Liver (tissue), 9 donors: ENCODE results near the gene MTO1. TPM values are rescaled to one million over a fixed set of nuclear protein-coding genes. Genes with fewer than 3 reads are reported as not detected.

Experiments
- DNase-seq: peaks from one replicate; pipeline ENCODE4 v3.0.0-alpha.2; 2017; ENCODE audit warnings: low spot score
- H3K27ac ChIP-seq, 2 donors: one replicate each; pipeline ENCODE4 v1.7.0; 2013; ENCODE audit warnings: inconsistent platforms in 2 of 2, low read length in 2 of 2, control low read depth in 1 of 2, low read depth in 1 of 2, mild to moderate bottlenecking in 1 of 2
- H3K27me3 ChIP-seq, 4 donors: one replicate each; pipeline versions ENCODE4 v1.6.1 to v1.7.0; 2013; ENCODE audit warnings: low read length in 3 of 4, inconsistent platforms in 1 of 4, mild to moderate bottlenecking in 1 of 4, moderate library complexity in 1 of 4; ENCODE audit not compliant: control insufficient read depth in 4 of 4, insufficient read depth in 4 of 4
- H3K36me3 ChIP-seq, 4 donors: one replicate each; pipeline versions ENCODE4 v1.6.1 to v1.7.0; 2013; ENCODE audit warnings: low read length in 3 of 4, mild to moderate bottlenecking in 3 of 4, low read depth in 1 of 4, moderate library complexity in 1 of 4; ENCODE audit not compliant: control insufficient read depth in 4 of 4, insufficient read depth in 3 of 4
- H3K4me1 ChIP-seq, 4 donors: one replicate each; pipeline versions ENCODE4 v1.6.1 to v1.7.0; 2013; ENCODE audit warnings: low read length in 3 of 4, mild to moderate bottlenecking in 3 of 4, moderate library complexity in 1 of 4; ENCODE audit not compliant: control insufficient read depth in 4 of 4, insufficient read depth in 4 of 4
- H3K4me3 ChIP-seq, 3 donors: one replicate each; pipeline versions ENCODE4 v1.6.1 to v1.7.0; 2013; ENCODE audit warnings: low read length in 3 of 3, control low read depth in 1 of 3, low read depth in 1 of 3, mild to moderate bottlenecking in 1 of 3
- H3K9ac ChIP-seq, 2 donors: one replicate each; pipeline ENCODE4 v1.7.0; 2013; ENCODE audit warnings: low read length in 2 of 2, mild to moderate bottlenecking in 2 of 2, moderate library complexity in 2 of 2, control low read depth in 1 of 2, low read depth in 1 of 2
- H3K9me3 ChIP-seq, 4 donors: one replicate each; pipeline versions ENCODE4 v1.6.1 to v1.7.0; 2013; ENCODE audit warnings: low read length in 3 of 4; ENCODE audit not compliant: control insufficient read depth in 4 of 4
- ATF3 ChIP-seq: IDR thresholded peaks from 2 replicates; pipeline ENCODE4 v1.6.1; 2016; ENCODE audit warnings: antibody characterized with exemption
- CTCF ChIP-seq: fragments of 150-350 bp; IDR thresholded peaks from 2 replicates; pipeline ENCODE4 v1.5.1; 2017; ENCODE audit warnings: improper control_type of control experiment, low read depth, low read length; ENCODE audit not compliant: missing input control
- EGR1 ChIP-seq, 2 donors: IDR thresholded peaks; 2 replicates each; pipeline ENCODE4 v1.6.1; 2016 to 2018; ENCODE audit warnings: antibody characterized with exemption in 2 of 2, low read depth in 2 of 2
- FOXA1 ChIP-seq: IDR thresholded peaks from 2 replicates; pipeline ENCODE4 v1.6.1; 2016; ENCODE audit warnings: antibody characterized with exemption
- FOXA2 ChIP-seq: IDR thresholded peaks from 2 replicates; pipeline ENCODE4 v1.6.1; 2016; ENCODE audit warnings: antibody characterized with exemption
- GABPA ChIP-seq, 2 donors: IDR thresholded peaks in 1 of 2; conservative IDR thresholded peaks in 1 of 2; 2 replicates each; pipeline ENCODE4 v1.6.1; 2016; ENCODE audit warnings: antibody characterized with exemption in 2 of 2, mild to moderate bottlenecking in 1 of 2, moderate library complexity in 1 of 2
- HNF4A ChIP-seq, 2 donors: conservative IDR thresholded peaks; 2 replicates each; pipeline ENCODE4 v1.6.1; 2016; ENCODE audit warnings: antibody characterized with exemption in 2 of 2, mild to moderate bottlenecking in 2 of 2
- HNF4G ChIP-seq: IDR thresholded peaks from 2 replicates; pipeline ENCODE4 v1.6.1; 2016; ENCODE audit warnings: antibody characterized with exemption
- JUND ChIP-seq, 2 donors: IDR thresholded peaks; 2 replicates each; pipeline ENCODE4 v1.6.1; 2016; ENCODE audit warnings: antibody characterized with exemption in 2 of 2
- MAX ChIP-seq: IDR thresholded peaks from 2 replicates; pipeline ENCODE4 v1.6.1; 2016; ENCODE audit warnings: antibody characterized with exemption
- NR2F2 ChIP-seq: IDR thresholded peaks from 2 replicates; pipeline ENCODE4 v1.6.1; 2016; ENCODE audit warnings: antibody characterized with exemption
- RAD21 ChIP-seq, 2 donors: IDR thresholded peaks; 2 replicates each; pipeline ENCODE4 v1.6.1; 2016; ENCODE audit warnings: antibody characterized with exemption in 2 of 2, mild to moderate bottlenecking in 2 of 2
- REST ChIP-seq: IDR thresholded peaks from 2 replicates; pipeline ENCODE4 v1.6.1; 2016; ENCODE audit warnings: antibody characterized with exemption, mild to moderate bottlenecking
- RXRA ChIP-seq, 2 donors: IDR thresholded peaks; 2 replicates each; pipeline ENCODE4 v1.6.1; 2017 to 2018; ENCODE audit warnings: antibody characterized with exemption in 2 of 2, mild to moderate bottlenecking in 1 of 2
- SP1 ChIP-seq: IDR thresholded peaks from 2 replicates; pipeline ENCODE4 v1.6.1; 2018; ENCODE audit warnings: antibody characterized with exemption, mild to moderate bottlenecking
- TAF1 ChIP-seq: conservative IDR thresholded peaks from 2 replicates; pipeline ENCODE4 v1.6.1; 2016; ENCODE audit warnings: antibody characterized with exemption, mild to moderate bottlenecking
- YY1 ChIP-seq: IDR thresholded peaks from 2 replicates; pipeline ENCODE4 v1.6.1; 2016; ENCODE audit warnings: antibody characterized with exemption, mild to moderate bottlenecking
- ZBTB33 ChIP-seq: IDR thresholded peaks from 2 replicates; pipeline ENCODE4 v1.6.1; 2016; ENCODE audit warnings: antibody characterized with exemption
- WGBS: extraction: QIAGEN DNeasy Blood & Tissue Kit; methylation state at CpG from one replicate; pipeline ENCODE4 v1.1.7; 2013; 5-methylcytosine and 5-hydroxymethylcytosine counted together
- polyA plus RNA-seq, 2 donors: library from polyadenylated mRNA; stranded (reverse) in 1 of 2; unstranded in 1 of 2; fragments of 200-250 nt in 1 of 2; fragments of >200 nt in 1 of 2; fragmentation: Nextera tagmentation in 1 of 2; extraction: Ambion mirVana in 1 of 2; gene quantifications; one replicate each; pipeline versions ENCODE4 v1.2.1 to v1.2.3, GENCODE V29; 2013 to 2015
- total RNA-seq, 2 donors: library from RNA; depleted of rRNA; stranded (reverse); fragments of >200 nt; gene quantifications; one replicate each; pipeline ENCODE4 v1.2.3, GENCODE V29; 2014
- donor health status: healthy.
- donor health status: healthy.
- donor health status: healthy.
- donor health status: healthy.
- donor health status: healthy.

The MTO1 gene
- total and polyA plus RNA-seq, 4 donors: 12.9 to 64.4 (median 20.6) TPM

GRCh38 chr6:73513496-73513854 is 51.9 kb downstream of the MTO1 start:
- no peak overlapping the region for H3K27ac ChIP-seq
- H3K9me3 ChIP-seq: no peaks in the 10 kb centered on the region
- H3K4me3 ChIP-seq: no peak overlapping the region
- H3K4me1 ChIP-seq: peaks cover 2 to 18% (median 10%) of the 10 kb centered on the region in 4 donors
- no peak overlapping the region for H3K9ac ChIP-seq
- H3K36me3 ChIP-seq: peaks cover 4 to 28% (median 26%) of the 10 kb centered on the region in 4 donors
- TF ChIP-seq TAF1 (no peak), ATF3 (no peak), FOXA1 (no peak), MAX (no peak), FOXA2 (no peak), REST (no peak), ZBTB33 (no peak), JUND (IDR thresholded peaks at IDR 0.05) (no peak), CTCF (no peak), SP1 (no peak), RAD21 (IDR thresholded peaks at IDR 0.05) (no peak), NR2F2 (no peak), HNF4A (conservative IDR thresholded peaks at IDR 0.05) (no peak), RXRA (IDR thresholded peaks at IDR 0.05) (no peak), HNF4G (no peak), GABPA (IDR thresholded peaks at IDR 0.05 in 1 of 2, conservative IDR thresholded peaks at IDR 0.05 in 1 of 2) (no peak), YY1 (no peak), EGR1 (IDR thresholded peaks at IDR 0.05; ENCODE audit: low read depth in 2 of 2) (no peak)
- no peak for DNase-seq
- 77% methylated on average over 3 of the region's 3 CpGs for WGBS
- no peaks in the 10 kb centered on the region for H3K27me3 ChIP-seq
